ENCODE data around the gene ZNF665. TPM values are rescaled to one million over a fixed set of nuclear protein-coding genes. Genes with fewer than 3 reads are reported as not detected.
"Not testable (repeated sequence)": the region's sequence is repeated elsewhere in the genome, so short reads cannot be mapped to it uniquely, and the experiment has no call there.

The ZNF665 gene
- 1.8 TPM for polyA plus RNA-seq (2012; ENCODE audit: low read depth, missing spikeins)

- TF ChIP-seq POLR2AphosphoS5 (IDR thresholded peaks at IDR 0.05; ENCODE audit: low read depth, low read length) (peak; percentile 25; the same call in 1 of the 2 replicates), POU2F2 (IDR thresholded peaks at IDR 0.05; ENCODE audit: low read depth, low read length) (no peak), PAX5 (IDR thresholded peaks at IDR 0.05; ENCODE audit: insufficient read depth, low read length, severe bottlenecking) (no peak), POLR2A (IDR thresholded peaks at IDR 0.05; ENCODE audit: low read depth, low read length) (peak; percentile 60; the same call in 1 of the 2 replicates), SPI1 (IDR thresholded peaks at IDR 0.05; ENCODE audit: low read depth, low read length) (no peak), TAF1 (IDR thresholded peaks at IDR 0.05; ENCODE audit: low read depth, low read length) (peak; percentile 21; the same call in 1 of the 2 replicates)
- peak; percentile 53 for DNase-seq (ENCODE audit: insufficient read length, low spot score)
- FAIRE-seq, result peak; percentile 31
These were observed at the start of gene ZNF665 for GRCh38 chr19:53192771-53193534. TSS of gene ZNF665 (minus strand) at chr19:53193358. CDS start at chr19:53182898, 10,460 bp downstream.

DNA sequence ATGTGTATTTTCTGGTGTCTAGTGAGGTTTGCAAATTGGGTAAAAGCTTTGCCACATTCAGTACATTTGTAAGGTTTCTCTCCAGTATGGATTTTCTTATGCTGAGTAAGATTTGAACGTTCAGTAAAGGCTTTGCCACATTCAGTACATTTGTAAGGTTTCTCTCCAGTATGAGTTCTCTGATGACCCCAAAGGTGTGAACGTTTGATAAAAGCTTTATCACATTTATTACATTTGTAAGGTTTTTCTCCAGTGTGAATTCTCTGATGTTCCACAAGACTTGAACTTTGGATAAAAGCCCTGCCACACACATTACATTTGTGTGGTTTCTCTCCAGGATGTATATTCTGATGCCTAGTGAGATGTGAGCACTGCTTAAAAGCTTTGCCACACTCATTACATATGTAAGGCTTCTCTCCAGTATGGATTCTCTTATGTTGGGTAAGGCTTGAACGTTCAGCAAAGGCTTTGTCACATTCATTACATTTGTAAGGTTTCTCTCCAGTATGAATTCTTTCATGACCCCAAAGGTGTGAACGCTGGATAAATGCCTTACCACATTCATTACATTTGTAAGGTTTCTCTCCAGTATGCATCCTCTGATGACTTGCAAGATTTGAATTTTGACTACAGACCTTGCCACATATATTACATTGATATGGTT, 44.1 kb upstream of the ZNF665 start:
- no peak for FAIRE-seq

GRCh38 chr19:53224606-53225005, 31.4 kb upstream of the ZNF665 start:
- FAIRE-seq (no peak), DNase-seq (ENCODE audit: insufficient read length, low spot score) (no peak)
- TF ChIP-seq TAF1 (IDR thresholded peaks at IDR 0.05; ENCODE audit: low read depth, low read length) (no peak), PAX5 (IDR thresholded peaks at IDR 0.05; ENCODE audit: insufficient read depth, low read length, severe bottlenecking) (no peak), POLR2AphosphoS5 (IDR thresholded peaks at IDR 0.05; ENCODE audit: low read depth, low read length) (no peak), SPI1 (IDR thresholded peaks at IDR 0.05; ENCODE audit: low read depth, low read length) (no peak), POLR2A (IDR thresholded peaks at IDR 0.05; ENCODE audit: low read depth, low read length) (no peak), POU2F2 (IDR thresholded peaks at IDR 0.05; ENCODE audit: low read depth, low read length) (no peak)

More for the DNA sequence above, 44.1 kb upstream of the ZNF665 start:
- no peak for DNase-seq (ENCODE audit: insufficient read length, low spot score)
- TF ChIP-seq POLR2A (IDR thresholded peaks at IDR 0.05; ENCODE audit: low read depth, low read length) (no peak), SPI1 (IDR thresholded peaks at IDR 0.05; ENCODE audit: low read depth, low read length) (no peak), POLR2AphosphoS5 (IDR thresholded peaks at IDR 0.05; ENCODE audit: low read depth, low read length) (no peak), PAX5 (IDR thresholded peaks at IDR 0.05; ENCODE audit: insufficient read depth, low read length, severe bottlenecking) (no peak), POU2F2 (IDR thresholded peaks at IDR 0.05; ENCODE audit: low read depth, low read length) (no peak), TAF1 (IDR thresholded peaks at IDR 0.05; ENCODE audit: low read depth, low read length) (no peak)

DNA sequence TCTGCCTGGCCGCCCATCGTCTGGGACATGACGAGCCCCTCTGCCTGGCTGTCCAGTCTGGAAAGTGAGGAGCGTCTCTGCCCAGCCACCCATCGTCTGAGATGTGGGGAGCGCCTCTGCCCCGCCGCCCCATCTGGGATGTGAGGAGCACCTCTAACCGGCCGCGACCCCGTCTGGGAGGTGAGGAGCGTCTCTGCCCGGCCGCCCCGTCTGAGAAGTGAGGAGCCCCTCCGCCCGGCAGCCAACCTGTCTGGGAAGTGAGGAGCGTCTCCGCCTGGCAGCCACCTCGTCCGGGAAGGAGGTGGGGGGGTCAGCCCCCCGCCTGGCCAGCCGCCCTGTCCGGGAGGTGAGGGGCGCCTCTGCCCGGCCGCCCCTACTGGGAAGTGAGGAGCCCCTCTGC, 29.6 kb upstream of the ZNF665 start:
- DNase-seq (ENCODE audit: insufficient read length, low spot score); FAIRE-seq: not testable (repeated sequence)

GRCh38 chr19:53212703-53213320, 19.7 kb upstream of the ZNF665 start:
- TF ChIP-seq SPI1 (IDR thresholded peaks at IDR 0.05; ENCODE audit: low read depth, low read length) (no peak), POU2F2 (IDR thresholded peaks at IDR 0.05; ENCODE audit: low read depth, low read length) (no peak), POLR2AphosphoS5 (IDR thresholded peaks at IDR 0.05; ENCODE audit: low read depth, low read length) (no peak), TAF1 (IDR thresholded peaks at IDR 0.05; ENCODE audit: low read depth, low read length) (no peak), PAX5 (IDR thresholded peaks at IDR 0.05; ENCODE audit: insufficient read depth, low read length, severe bottlenecking) (no peak), POLR2A (IDR thresholded peaks at IDR 0.05; ENCODE audit: low read depth, low read length) (no peak)
- DNase-seq (ENCODE audit: insufficient read length, low spot score) (no peak), FAIRE-seq (no peak)

DNA sequence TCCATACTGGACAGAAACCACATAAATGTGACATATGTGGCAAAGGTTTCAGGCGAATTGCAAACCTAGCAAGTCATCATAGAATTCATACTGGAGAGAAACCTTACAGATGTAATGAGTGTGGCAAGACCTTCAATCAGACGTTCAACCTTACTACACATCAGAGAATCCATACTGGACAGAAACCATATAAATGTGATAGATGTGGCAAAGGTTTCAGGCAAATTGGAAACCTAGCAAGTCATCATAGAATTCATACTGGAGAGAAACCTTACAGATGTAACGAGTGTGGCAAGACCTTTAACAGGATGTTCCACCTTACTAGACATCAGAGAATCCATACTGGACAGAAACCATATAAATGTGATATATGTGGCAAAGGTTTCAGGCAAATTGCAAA, 18.4 kb upstream of the ZNF665 start:
- not testable (repeated sequence) for FAIRE-seq; DNase-seq (ENCODE audit: insufficient read length, low spot score)

DNA sequence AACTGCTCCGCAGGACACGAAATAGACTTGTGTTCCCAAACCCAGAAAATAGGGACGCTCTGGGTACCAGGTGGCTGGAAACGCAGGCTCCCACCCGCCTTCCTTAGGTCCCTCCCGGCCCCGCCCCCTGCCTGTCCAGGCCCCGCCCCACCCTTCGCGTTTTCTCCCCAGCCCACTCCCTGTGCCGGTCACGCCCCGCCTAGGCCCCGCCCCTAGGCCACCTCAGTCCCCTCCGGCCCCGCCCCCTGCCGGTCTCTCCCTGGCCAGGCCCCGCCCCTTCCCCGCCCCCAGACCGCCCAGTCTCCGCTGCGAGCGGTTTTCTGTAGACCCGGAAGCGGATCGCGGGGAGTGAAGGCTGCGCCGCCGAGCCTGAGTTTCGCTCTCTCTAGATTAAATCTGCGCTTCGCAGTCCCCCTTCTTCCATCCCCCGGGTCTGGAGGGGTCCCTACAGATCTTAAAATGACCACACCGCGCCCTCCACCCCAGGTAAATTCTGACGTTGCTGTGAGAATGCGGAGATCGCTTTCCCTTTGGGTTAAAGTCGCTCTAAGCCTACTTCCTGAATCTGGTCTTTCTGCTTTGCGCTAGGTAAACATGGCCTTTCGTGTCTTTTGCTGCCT, 3.7 kb upstream of the ZNF665 start:
- peak; percentile 75 for FAIRE-seq
- TF ChIP-seq POLR2A (IDR thresholded peaks at IDR 0.05; ENCODE audit: low read depth, low read length) (peak; percentile 77), POLR2AphosphoS5 (IDR thresholded peaks at IDR 0.05; ENCODE audit: low read depth, low read length) (peak; percentile 77), TAF1 (IDR thresholded peaks at IDR 0.05; ENCODE audit: low read depth, low read length) (0 out of 2 replicates have a peak, but pooled peaks have one; percentile 39), POU2F2 (IDR thresholded peaks at IDR 0.05; ENCODE audit: low read depth, low read length) (0 out of 2 replicates have a peak, but pooled peaks have one; percentile 20), SPI1 (IDR thresholded peaks at IDR 0.05; ENCODE audit: low read depth, low read length) (0 out of 2 replicates have a peak, but pooled peaks have one; percentile 4), PAX5 (IDR thresholded peaks at IDR 0.05; ENCODE audit: insufficient read depth, low read length, severe bottlenecking) (no peak)
- DNase-seq (ENCODE audit: insufficient read length, low spot score), result peak; percentile 93

- DNase-seq (ENCODE audit: insufficient read length, low spot score) (peak; percentile 43), FAIRE-seq (peak; percentile 81)
- TF ChIP-seq POLR2A (IDR thresholded peaks at IDR 0.05; ENCODE audit: low read depth, low read length), result no peak
- TF ChIP-seq POU2F2 (IDR thresholded peaks at IDR 0.05; ENCODE audit: low read depth, low read length), result no peak
- no peak for TF ChIP-seq TAF1 (IDR thresholded peaks at IDR 0.05; ENCODE audit: low read depth, low read length)
- TF ChIP-seq POLR2AphosphoS5 (IDR thresholded peaks at IDR 0.05; ENCODE audit: low read depth, low read length), result no peak
- no peak for TF ChIP-seq SPI1 (IDR thresholded peaks at IDR 0.05; ENCODE audit: low read depth, low read length)
- TF ChIP-seq PAX5 (IDR thresholded peaks at IDR 0.05; ENCODE audit: insufficient read depth, low read length, severe bottlenecking), result no peak
These were observed 2.2 kb upstream of the ZNF665 start for GRCh38 chr19:53195265-53195903.

Measured in GM12891 (cell line).